GM19468 (cell line): ENCODE results near the gene MIOX.

Experiments
- ATAC-seq: cut with Tn5 transposase; IDR thresholded peaks from one replicate; pipeline ENCODE4 v1.9.1; 2021; ENCODE audit warnings: mild to moderate bottlenecking, moderate library complexity, moderate number of reproducible peaks; ENCODE audit not compliant: unreplicated experiment; ENCODE audit errors: extremely low read depth

The MIOX gene

GRCh38 chr22:50454556-50455075 is 32.0 kb upstream of the MIOX start:
- ATAC-seq, result no peak

GRCh38 chr22:50455201-50455600 is 31.5 kb upstream of the MIOX start:
- ATAC-seq, result no peak

- ATAC-seq, result no peak
Observed at GRCh38 chr22:50456026-50456425, 30.6 kb upstream of the MIOX start.

GRCh38 chr22:50456466-50457234 is 30.0 kb upstream of the MIOX start:
- no peak for ATAC-seq

GRCh38 chr22:50459016-50459415 is 27.6 kb upstream of the MIOX start:
- no peak for ATAC-seq

GRCh38 chr22:50459496-50460140 is 27.0 kb upstream of the MIOX start:
- no peak for ATAC-seq

GRCh38 chr22:50460938-50461337 is 25.7 kb upstream of the MIOX start:
- no peak for ATAC-seq

GRCh38 chr22:50461536-50461935 is 25.1 kb upstream of the MIOX start:
- ATAC-seq, result no peak

GRCh38 chr22:50461979-50462540 is 24.6 kb upstream of the MIOX start:
- no peak for ATAC-seq

- ATAC-seq, result no peak
Observed at GRCh38 chr22:50463188-50463900, 23.3 kb upstream of the MIOX start.

- ATAC-seq, result no peak
Observed at GRCh38 chr22:50464451-50464850, 22.2 kb upstream of the MIOX start.

- no peak for ATAC-seq
Observed at GRCh38 chr22:50465066-50465930, 21.4 kb upstream of the MIOX start.

- ATAC-seq, result no peak
Observed at GRCh38 chr22:50467341-50467740, 19.3 kb upstream of the MIOX start.

- ATAC-seq, result no peak
Observed at GRCh38 chr22:50467773-50468440, 18.8 kb upstream of the MIOX start.

- no peak for ATAC-seq
Observed at GRCh38 chr22:50468626-50469025, 18.0 kb upstream of the MIOX start.

GRCh38 chr22:50469377-50470305 is 17.0 kb upstream of the MIOX start:
- ATAC-seq, result peak; percentile 12

- no peak for ATAC-seq
Observed at GRCh38 chr22:50470491-50470890, 16.2 kb upstream of the MIOX start.

GRCh38 chr22:50471197-50471847 is 15.3 kb upstream of the MIOX start:
- ATAC-seq, result no peak
